ENCODE measurements around the gene CR1.
"Not testable (repeated sequence)": the region's sequence is repeated elsewhere in the genome, so short reads cannot be mapped to it uniquely, and the experiment has no call there.

CR1 gene

DNA sequence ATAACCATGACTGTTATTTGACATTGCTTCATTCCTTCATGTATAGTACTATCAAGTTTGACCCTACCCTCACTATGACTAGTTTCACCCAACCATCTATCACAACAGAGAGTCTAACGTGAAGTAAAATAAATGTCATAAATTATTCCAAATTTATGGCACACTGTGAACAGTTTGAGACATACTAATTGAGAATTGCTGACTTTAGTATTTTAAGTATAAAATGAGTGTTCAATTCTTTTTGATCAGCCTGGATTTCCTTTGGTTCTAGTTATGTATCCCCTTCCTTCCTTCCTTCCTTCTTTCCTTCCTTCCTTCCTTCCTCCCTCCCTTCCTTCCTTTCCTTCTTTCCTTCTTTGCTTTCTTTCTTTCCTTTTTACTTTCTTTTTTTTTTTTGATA lies 14.5 kb downstream of the CR1 start:
- no peak for DNase-seq

DNA sequence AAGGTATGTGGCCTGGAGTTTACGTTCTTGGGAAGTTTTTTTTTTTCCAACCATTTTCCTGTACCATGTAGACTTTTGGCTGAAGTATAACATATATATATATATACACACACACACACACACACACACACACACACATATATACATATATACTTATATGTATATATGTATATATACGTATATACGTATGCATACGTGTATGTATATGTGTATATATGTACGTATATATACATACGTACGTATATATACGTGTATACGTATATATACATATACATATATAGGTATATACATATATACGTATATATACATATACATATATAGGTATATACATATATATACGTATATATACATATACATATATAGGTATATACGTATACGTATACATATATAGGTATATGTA lies 18.9 kb downstream of the CR1 start:
- DNase-seq = no peak

DNA sequence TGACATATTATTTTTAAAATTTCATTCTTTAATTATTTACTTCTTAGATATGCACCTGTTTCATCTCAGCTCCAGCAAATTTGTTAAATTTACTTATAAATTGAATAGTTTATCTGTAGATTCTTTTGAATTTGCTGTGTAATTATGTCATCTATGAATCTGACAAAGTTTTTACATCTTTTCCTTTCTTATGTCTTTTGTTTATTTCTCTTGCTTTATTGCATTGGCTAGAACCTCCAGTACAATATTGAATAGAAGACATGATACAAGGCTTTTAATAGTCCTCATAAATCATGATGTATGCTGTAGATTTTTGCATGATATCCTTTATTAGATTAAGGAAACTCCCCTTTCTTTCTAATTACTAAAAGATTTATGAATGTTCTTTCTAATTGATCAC lies 20.8 kb downstream of the CR1 start:
- DNase-seq = no peak

DNA sequence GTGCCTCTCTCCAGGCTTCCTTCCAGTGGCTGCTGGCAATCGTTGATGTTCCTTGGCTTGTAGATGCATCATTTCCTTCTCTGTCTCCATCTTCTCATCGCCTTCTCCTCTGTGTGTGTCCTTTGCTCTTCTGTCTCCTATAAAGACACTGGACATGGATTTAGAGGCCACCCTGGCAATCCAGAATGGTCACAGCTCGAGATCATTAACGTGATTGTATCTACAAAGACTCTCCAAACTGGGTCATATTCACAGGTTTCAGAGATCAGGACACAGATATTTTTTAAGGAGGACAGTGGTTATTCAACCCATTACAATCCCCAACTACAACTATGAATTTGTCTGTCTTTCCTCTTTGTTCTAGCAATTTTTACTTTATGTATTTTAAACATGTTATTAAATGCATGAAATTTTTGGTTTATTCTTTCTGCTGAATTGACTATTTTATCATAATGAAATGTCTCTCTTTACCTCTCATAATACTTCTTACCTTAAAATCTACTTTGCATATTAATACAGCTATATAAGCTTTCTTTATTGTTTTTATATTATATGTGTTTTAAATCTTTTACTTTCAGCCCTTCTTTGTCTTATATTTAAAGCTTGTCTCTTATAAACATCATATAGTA lies 22.8 kb downstream of the CR1 start:
- DNase-seq = no peak

DNA sequence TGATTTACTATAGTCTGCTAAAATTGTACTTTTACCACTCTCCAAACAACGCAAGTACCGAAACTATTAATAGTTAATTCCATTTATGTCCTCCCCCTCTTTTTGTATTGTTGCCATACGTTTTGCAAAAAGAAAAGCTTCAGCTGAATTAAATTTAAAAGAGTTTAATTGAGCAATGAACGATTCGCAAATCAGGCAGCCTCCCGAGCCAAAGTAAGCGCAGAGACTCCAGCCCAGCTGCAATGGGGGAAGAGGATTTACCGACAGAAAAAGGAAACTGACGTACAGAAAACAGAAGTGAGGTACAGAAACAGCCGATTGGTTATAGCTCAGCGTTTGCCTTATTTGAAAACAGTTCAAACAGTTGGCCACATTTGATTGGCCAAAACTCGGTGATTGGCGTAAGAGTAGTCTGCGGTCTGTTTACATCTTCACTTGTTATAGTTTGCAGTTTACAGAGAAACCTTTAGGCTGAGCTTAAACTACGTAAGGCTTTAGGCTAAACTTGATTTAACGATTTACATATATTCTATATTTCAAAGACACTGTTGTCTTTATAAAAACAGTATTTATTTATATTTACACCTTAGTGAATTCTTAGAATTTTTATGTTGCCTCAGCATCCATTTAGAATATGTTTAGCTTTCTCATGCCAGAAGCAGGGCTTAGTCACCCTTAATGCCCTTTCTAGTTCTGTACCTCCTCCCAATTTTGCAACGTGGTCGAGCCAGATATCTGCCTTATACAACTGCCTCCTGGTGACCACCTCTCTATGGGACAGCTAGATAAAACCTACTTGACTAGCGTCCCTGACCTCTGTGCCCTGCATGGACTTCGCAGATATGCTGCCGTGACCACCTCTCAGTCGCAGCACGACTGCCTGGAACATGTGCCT lies 23.8 kb downstream of the CR1 start:
- no peak for DNase-seq

DNA sequence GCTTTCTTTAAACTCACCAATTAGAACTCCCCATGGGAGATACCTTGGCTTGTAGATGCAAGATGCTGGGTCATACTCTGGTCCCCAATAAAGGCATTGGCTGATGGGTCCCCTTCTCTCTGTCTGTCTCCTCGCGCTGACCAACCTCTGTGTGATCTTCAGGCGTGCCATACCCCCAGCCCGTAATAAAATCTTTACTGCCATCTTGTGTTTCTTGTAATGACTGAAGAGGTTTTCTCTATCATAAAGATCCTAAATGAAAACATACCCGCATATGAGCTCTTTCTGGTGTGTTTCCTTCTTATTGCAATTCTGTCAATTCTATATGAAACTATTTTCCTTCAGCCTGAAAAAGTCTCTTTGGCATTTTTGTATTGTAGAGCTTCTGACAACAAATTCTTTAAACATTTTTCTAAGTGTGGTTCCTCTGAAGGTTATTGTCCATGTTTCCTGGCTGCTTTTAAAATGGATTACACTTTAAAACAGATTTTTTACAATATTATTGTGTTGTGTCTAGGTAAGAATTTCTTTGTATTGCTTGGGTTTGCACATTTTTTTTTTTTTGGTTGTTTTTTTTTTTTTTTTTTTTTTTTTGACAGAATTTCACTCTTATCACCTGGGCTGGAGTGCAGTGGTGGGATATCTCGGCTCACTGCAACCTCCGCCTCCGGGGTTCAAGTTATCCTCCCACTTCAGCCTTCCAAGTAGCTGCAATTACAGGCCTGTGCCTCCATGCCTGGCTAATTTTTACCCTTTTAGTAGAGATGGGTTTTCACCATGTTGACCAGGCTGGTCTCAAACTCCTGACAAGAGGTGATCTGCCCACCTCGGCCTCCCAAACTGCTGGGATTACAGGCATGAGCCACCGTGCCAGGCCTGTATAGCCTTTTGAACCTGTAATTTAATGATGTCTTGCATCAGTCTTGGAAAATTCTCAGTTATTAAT lies 24.7 kb downstream of the CR1 start:
- not testable (repeated sequence) for DNase-seq

DNA sequence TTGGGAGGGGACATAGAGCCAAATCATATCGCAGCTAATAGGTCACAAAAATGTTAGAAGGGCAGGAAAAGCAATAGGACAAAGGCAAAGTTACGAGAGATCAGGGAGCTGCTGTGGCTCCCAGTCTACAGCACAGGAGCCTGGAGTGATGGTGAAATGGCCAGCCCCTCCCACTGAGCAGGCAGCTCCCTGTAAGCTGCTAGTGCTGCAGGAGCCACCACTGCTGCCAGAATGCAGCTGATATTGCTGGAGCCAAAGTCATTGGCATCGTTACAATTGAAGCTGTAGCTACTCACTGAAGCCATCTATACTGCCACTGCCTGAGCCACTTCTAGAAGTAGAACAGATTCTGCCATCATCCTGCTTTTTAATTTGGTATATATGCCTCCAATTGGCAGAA lies 29.3 kb downstream of the CR1 start:
- not testable (repeated sequence) for DNase-seq

DNA sequence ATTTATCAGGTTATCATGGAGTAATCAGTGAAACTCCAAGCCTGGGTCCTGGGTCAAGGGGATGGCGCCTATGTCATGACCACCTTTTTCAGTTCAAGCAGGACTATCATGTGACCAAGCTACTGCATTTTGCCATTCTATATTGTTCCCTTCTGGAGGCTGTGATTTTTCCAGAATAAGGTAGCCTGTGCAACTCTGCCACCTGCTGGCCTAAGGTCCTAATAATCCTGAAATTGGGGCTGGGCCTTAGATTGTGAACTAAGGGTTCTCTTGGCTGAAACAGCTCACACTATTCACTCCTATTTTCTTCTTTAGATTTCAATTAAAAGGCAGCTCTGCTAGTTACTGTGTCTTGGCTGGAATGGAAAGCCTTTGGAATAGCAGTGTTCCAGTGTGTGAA lies 32.4 kb downstream of the CR1 start:
- not testable (repeated sequence) for DNase-seq

DNA sequence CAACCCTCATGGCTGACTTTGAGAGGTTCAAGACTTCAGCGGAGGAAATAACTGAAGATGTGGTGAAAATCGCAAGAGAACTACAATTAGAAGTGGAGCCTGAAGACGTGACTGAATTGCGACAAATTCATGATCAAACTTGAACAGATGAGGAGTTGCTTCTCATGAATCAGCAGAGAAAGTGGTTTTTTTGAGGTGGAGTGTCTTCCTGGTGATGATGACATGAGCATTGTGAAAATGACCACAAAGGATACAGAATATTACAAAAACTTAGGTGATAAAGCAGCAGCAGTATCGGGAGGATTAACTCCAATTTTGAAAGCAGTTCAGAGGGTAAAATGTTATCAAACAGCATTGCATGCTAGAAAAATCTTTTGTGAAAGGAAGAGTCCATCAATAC lies 40.3 kb downstream of the CR1 start:
- DNase-seq = not testable (repeated sequence)

DNA sequence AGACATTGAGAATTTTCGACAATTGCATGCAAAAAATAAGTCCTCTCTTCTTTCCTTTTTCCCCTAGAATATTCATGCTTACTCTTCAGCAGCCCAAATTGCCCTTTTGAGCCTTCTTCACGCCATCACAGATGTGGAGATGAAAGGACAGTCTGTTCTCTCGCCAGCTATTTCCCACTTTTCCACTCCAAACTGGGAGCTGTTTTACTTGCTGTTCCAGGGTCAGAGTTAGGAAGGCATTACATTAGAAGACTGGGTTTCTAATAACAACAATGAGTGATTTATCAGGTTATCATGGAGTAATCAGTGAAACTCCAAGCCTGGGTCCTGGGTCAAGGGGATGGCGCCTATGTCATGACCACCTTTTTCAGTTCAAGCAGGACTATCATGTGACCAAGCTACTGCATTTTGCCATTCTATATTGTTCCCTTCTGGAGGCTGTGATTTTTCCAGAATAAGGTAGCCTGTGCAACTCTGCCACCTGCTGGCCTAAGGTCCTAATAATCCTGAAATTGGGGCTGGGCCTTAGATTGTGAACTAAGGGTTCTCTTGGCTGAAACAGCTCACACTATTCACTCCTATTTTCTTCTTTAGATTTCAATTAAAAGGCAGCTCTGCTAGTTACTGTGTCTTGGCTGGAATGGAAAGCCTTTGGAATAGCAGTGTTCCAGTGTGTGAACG lies 50.9 kb downstream of the CR1 start:
- not testable (repeated sequence) for DNase-seq

DNA sequence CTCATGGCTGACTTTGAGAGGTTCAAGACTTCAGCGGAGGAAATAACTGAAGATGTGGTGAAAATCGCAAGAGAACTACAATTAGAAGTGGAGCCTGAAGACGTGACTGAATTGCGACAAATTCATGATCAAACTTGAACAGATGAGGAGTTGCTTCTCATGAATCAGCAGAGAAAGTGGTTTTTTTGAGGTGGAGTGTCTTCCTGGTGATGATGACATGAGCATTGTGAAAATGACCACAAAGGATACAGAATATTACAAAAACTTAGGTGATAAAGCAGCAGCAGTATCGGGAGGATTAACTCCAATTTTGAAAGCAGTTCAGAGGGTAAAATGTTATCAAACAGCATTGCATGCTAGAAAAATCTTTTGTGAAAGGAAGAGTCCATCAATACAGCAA lies 58.9 kb downstream of the CR1 start:
- not testable (repeated sequence) for DNase-seq

DNA sequence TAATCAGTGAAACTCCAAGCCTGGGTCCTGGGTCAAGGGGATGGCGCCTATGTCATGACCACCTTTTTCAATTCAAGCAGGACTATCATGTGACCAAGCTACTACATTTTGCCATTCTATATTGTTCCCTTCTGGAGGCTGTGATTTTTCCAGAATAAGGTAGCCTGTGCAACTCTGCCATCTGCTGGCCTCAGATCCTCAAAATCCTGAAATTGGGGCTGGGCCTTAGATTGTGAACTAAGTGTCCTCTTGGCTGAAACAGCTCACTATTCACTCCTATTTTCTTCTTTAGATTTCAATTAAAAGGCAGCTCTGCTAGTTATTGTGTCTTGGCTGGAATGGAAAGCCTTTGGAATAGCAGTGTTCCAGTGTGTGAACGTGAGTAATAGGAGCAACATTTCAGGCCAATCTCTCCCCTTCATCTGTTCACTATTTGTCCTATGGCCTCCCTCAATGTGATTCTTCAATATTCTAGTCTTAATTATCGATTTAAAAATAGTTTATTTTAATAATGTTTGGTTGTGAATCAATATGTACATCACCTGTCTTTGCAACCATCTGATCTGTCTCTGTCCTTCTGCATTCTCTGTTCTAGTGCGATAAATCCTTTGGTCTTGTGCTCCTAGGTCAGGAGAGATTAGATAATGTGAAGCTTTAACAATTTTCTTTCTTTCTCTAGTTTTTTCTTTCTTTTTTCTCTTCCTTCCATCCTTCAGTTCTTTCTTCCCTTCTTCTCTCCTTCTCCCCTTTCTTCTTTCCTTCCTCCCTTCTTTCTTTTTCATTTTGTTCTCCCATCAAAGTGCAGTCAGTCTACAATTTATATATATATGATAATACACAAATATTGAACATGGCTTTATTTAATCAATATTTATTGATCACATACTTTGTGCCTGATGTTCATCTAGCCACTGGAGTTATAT lies 69.8 kb downstream of the CR1 start:
- DNase-seq = no peak

DNA sequence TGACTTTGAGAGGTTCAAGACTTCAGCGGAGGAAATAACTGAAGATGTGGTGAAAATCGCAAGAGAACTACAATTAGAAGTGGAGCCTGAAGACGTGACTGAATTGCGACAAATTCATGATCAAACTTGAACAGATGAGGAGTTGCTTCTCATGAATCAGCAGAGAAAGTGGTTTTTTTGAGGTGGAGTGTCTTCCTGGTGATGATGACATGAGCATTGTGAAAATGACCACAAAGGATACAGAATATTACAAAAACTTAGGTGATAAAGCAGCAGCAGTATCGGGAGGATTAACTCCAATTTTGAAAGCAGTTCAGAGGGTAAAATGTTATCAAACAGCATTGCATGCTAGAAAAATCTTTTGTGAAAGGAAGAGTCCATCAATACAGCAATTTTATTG lies 76.0 kb downstream of the CR1 start:
- not testable (repeated sequence) for DNase-seq

DNA sequence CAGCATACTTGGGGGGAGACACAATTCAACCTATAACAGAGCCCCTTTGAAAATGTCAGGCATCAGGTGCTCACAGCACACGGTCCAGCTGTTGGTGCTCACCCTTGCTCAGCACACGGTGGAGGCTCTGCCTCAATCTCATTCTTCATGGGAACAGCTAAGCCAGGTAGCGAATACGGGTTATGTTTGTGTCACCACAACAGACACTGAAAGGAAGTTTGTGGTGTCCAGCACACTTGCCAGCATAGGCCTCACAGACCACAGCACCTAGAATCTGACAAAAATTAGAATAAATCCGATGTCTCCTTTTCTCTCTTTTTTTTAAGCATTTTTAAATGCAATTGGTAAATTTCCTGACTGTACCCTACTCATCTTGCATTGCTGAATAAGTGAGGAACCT lies 77.1 kb downstream of the CR1 start:
- not testable (repeated sequence) for DNase-seq

DNA sequence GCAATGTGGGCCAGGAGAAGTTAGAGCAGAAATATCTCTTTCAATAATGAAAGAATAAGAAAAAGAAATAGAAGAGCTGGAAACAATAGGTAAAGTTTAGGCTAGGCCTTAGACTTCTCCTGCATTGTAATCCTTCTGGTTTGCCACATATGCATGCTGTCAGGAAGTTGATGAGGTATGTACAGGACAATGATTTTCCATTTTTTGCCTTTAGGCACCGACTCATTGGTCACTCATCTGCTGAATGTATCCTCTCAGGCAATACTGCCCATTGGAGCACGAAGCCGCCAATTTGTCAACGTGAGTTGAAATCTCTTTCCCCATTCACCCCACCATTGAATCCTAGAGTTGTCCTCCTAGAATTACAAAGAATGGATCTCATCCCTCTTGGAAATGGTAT lies 79.4 kb downstream of the CR1 start:
- DNase-seq = not testable (repeated sequence)

DNA sequence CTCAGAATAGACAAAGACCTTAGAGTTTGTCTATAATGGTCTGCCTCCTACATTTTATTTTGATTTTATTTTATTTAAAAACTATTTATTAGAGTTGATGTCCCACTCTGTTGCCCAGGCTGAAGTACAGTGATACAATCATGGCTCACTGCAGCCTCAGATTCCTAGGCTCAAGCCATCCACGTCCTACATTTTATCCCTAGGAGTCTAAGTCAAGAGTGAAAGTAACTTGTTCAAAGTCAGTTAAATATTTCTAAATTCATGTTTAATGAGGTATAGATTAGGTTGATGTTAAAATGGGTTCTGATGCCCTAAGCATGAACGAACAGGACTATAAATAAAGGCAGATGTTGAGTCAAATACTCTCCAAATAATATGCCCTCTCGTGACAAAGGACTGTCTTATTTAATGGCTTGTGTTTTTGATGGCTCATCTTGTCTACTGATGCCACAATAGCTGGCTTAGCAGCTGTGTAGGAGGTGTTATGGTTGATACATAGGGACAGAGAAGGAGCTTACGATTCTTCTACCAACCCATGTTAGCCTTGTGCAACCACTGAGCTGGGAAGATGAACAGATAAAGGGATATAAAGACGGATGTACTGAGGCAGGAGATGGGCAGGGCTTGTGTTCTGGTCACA lies 83.0 kb downstream of the CR1 start:
- DNase-seq = no peak

DNA sequence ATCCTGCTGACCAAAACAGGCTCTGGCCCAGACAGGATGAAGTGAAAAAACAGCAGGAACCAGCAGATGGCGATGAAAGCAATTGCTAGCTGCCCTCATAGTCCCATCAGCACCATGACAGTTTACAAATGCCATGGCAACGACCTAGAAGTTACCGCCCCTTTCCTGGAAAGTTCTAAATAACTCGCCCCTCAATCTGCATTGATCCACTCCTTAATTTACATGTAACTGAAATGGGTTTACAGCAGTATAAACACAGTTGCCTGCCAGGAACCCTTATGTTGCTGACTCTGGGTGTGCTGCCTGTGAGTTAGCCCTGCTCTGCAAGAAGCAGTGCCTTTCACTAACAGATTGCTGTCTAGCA lies 83.5 kb downstream of the CR1 start:
- no peak for DNase-seq

DNA sequence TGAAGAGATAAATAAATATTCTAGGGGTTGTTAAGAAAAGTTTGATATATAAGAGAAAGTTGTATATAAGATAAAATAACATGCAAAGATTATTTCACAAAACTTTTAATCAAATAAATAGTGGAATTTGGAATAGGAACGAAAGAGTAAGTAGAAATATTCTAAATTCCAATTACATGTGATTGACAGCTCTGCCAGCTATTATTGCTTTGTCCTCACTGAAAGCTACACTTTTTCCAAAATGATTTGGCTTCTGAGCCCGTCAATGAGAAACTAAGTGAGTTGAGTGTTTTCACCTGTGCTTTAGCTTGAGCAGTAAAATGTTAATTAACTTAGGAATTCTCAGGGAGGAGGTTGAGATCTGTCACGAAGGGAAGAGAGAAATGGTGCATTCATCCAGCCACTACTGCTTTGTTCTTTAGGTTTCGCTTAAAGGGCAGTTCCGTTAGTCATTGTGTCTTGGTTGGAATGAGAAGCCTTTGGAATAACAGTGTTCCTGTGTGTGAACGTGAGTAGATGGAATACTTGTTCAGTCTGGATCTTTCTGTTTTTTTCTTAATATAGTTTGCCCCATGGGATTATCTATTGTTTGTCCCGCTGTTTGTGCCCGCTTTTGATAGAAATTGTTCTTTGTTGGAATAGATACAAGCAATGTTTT lies 85.7 kb downstream of the CR1 start:
- DNase-seq = no peak

DNA sequence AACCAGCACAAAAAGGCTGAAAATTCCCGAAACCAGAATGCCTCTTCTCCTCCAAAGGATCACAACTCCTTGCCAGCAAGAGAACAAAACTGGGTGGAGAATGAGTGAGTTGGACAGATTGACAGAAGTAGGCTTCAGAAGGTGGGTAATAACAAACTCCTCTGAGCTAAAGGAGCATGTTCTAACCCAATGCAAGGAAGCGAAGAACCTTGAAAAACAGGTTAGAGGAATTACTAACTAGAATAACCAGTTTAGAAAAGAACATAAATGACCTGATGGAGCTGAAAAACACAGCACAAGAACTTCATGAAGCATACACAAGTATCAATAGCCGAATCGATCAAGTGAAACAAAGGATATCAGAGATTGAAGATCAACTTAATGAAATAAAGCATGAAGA lies 93.5 kb downstream of the CR1 start:
- not testable (repeated sequence) for DNase-seq

DNA sequence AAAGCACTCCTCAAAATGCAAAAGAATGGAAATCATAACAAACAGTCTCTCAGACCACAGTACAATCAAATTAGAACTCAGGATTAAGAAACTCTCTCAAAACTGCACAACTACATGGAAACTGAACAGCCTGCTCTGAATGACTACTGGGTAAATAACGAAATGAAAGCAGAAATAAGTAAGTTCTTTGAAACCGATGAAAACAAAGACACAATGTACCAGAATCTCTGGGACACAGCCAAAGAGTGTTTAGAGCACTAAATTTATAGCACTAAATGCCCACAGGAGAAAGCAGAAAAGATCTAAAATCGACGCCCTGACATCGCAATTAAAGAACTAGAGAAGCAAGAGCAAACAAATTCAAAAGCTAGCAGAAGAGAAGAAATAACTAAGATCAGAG lies 95.2 kb downstream of the CR1 start:
- DNase-seq = not testable (repeated sequence)

DNA sequence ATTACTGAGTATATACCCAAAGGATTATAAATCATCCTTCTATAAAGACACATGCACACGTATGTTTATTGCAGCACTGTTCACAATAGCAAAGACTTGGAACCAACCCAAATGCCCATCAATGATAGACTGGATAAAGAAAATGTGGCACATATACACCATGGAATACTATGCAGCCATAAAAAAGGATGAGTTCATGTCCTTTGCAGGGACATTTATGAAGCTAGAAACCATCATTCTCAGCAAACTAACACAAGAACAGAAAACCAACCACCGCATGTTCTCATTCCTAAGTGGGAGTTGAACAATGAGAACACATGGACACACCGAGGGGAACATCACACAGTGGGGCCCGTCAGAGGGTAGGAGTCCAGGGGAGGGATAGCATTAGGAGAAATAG lies 98.1 kb downstream of the CR1 start:
- not testable (repeated sequence) for DNase-seq
